Measurements from ENCODE around the gene CD46. TPM values are rescaled to one million over a fixed set of nuclear protein-coding genes. Genes with fewer than 3 reads are reported as not detected.

CD46 gene
- total RNA-seq, 4 donors from 2014 or later = 262 to 391 (median 286) TPM

- no peak for TF ChIP-seq CTCF (IDR thresholded peaks at IDR 0.05; ENCODE audit: low read depth)
Observed at GRCh38 chr1:207762622-207763021, 10.8 kb downstream of the CD46 start.

GRCh38 chr1:207763091-207763490, 11.2 kb downstream of the CD46 start:
- TF ChIP-seq CTCF (IDR thresholded peaks at IDR 0.05; ENCODE audit: low read depth) = no peak

- TF ChIP-seq CTCF (IDR thresholded peaks at IDR 0.05; ENCODE audit: low read depth) = no peak
Observed at GRCh38 chr1:207763972-207764371, 12.1 kb downstream of the CD46 start.

- no peak for TF ChIP-seq CTCF (IDR thresholded peaks at IDR 0.05; ENCODE audit: low read depth)
Observed at GRCh38 chr1:207766569-207766968, 14.7 kb downstream of the CD46 start.

- no peak for TF ChIP-seq CTCF (IDR thresholded peaks at IDR 0.05; ENCODE audit: low read depth)
Observed at GRCh38 chr1:207779008-207779407, 27.2 kb downstream of the CD46 start.

GRCh38 chr1:207781312-207781711, 29.5 kb downstream of the CD46 start:
- no peak for TF ChIP-seq CTCF (IDR thresholded peaks at IDR 0.05; ENCODE audit: low read depth)

GRCh38 chr1:207787776-207788175, 35.9 kb downstream of the CD46 start:
- TF ChIP-seq CTCF (IDR thresholded peaks at IDR 0.05; ENCODE audit: low read depth) = no peak

Data from subcutaneous adipose tissue (tissue), 4 donors.